Testis (tissue), 2 donors: ENCODE measurements around the gene CCL24.
"Not testable (repeated sequence)": the region's sequence is repeated elsewhere in the genome, so short reads cannot be mapped to it uniquely, and the experiment has no call there.

Source experiments
- CTCF ChIP-seq, 3 experiments: fragments of 450-650 bp in 2 of 3; fragments of 200-600 bp in 1 of 3; sonication (generic) in 1 of 3; IDR thresholded peaks; one replicate each; pipeline ENCODE4 v1.5.1; 2016 to 2019; ENCODE audit warnings: antibody characterized with exemption in 3 of 3, mild to moderate bottlenecking in 2 of 3, moderate library complexity in 1 of 3
- POLR2A ChIP-seq: fragments of 450-650 bp; IDR thresholded peaks from one replicate; pipeline ENCODE4 v1.6.1; 2017; ENCODE audit warnings: antibody characterized with exemption, mild to moderate bottlenecking, moderate library complexity

DNA sequence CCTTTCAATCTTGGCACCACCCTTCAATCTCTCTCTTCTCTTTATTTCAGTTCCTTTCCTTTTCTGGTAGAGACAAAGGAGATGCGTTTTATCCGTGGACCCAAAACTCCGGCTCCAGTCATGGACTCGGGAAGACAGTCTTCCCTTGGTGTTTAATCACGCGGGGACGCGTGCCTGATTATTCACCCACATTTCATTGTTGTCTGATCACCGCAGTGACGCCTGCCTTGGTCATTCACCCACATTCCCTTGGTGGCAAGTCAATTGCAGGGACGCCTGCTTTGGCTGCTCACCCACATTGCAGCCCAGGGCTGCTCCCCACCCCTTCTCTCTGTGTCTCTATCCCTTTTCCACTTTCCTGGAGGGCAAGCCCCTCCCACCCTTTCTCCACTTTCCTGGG is 34.1 kb downstream of the CCL24 start:
- not testable (repeated sequence) for TF ChIP-seq CTCF (IDR thresholded peaks at IDR 0.05); POLR2A
